HG02571 (cell line): ENCODE data around the gene HS3ST2.

Experiments used
- ATAC-seq: cut with Tn5 transposase; IDR thresholded peaks from one replicate; pipeline ENCODE4 v1.9.1; 2021; ENCODE audit warnings: mild to moderate bottlenecking, moderate library complexity; ENCODE audit not compliant: unreplicated experiment

The HS3ST2 gene

GRCh38 chr16:22813948-22814710 lies at the start of gene HS3ST2:
TSS of gene HS3ST2 (plus strand) at chr16:22814162. CDS start at chr16:22814611, 449 bp downstream.
- no peak for ATAC-seq

- no peak for ATAC-seq
Measured at GRCh38 chr16:22764662-22765327, 49.2 kb upstream of the HS3ST2 start.

GRCh38 chr16:22765479-22765878 lies 48.5 kb upstream of the HS3ST2 start:
- no peak for ATAC-seq

GRCh38 chr16:22770866-22771265 lies 43.1 kb upstream of the HS3ST2 start:
- no peak for ATAC-seq

- ATAC-seq = no peak
Measured at GRCh38 chr16:22771551-22771950, 42.4 kb upstream of the HS3ST2 start.

GRCh38 chr16:22775220-22775922 lies 38.6 kb upstream of the HS3ST2 start:
- no peak for ATAC-seq

GRCh38 chr16:22781480-22781879 lies 32.5 kb upstream of the HS3ST2 start:
- ATAC-seq = no peak

GRCh38 chr16:22782314-22782713 lies 31.6 kb upstream of the HS3ST2 start:
- ATAC-seq = no peak

- ATAC-seq = no peak
Measured at GRCh38 chr16:22784690-22785214, 29.2 kb upstream of the HS3ST2 start.

- no peak for ATAC-seq
Measured at GRCh38 chr16:22785552-22785951, 28.4 kb upstream of the HS3ST2 start.

GRCh38 chr16:22786284-22786683 lies 27.7 kb upstream of the HS3ST2 start:
- no peak for ATAC-seq

GRCh38 chr16:22786691-22787090 lies 27.3 kb upstream of the HS3ST2 start:
- no peak for ATAC-seq

GRCh38 chr16:22787466-22788192 lies 26.3 kb upstream of the HS3ST2 start:
- no peak for ATAC-seq

GRCh38 chr16:22788193-22788530 lies 25.8 kb upstream of the HS3ST2 start:
- ATAC-seq = no peak

- ATAC-seq = no peak
Measured at GRCh38 chr16:22789281-22789945, 24.5 kb upstream of the HS3ST2 start.

GRCh38 chr16:22797551-22797950 lies 16.4 kb upstream of the HS3ST2 start:
- ATAC-seq = no peak

GRCh38 chr16:22799113-22799512 lies 14.8 kb upstream of the HS3ST2 start:
- ATAC-seq = no peak

- ATAC-seq = no peak
Measured at GRCh38 chr16:22804893-22805292, 9.1 kb upstream of the HS3ST2 start.

GRCh38 chr16:22805326-22805725 lies 8.6 kb upstream of the HS3ST2 start:
- no peak for ATAC-seq

- ATAC-seq = no peak
Measured at GRCh38 chr16:22806811-22807210, 7.2 kb upstream of the HS3ST2 start.
